Adrenal gland (tissue), 12 donors: ENCODE data around the gene UROD. TPM values are rescaled to one million over a fixed set of nuclear protein-coding genes. Genes with fewer than 3 reads are reported as not detected.

Experiments used
- DNase-seq, 7 donors: peaks; one replicate each; pipeline ENCODE4 v3.0.0-alpha.2; 2019 to 2020
- H3K27ac ChIP-seq, 5 donors: fragments of 200-600 bp; sonication (generic) in 4 of 5; 1 replicate in 3 of 5; 2 replicates in 2 of 5; pipeline versions ENCODE4 v1.5.1 to v1.8.0; 2016 to 2020; ENCODE audit warnings: mild to moderate bottlenecking in 1 of 5
- H3K27me3 ChIP-seq: fragments of 200-600 bp; 2 replicates; pipeline ENCODE4 v1.8.0; 2021
- H3K36me3 ChIP-seq, 2 donors: fragments of 200-600 bp; replicated peaks in 1 of 2; 1 replicate in 1 of 2; 2 replicates in 1 of 2; pipeline versions ENCODE4 v1.5.1 to v1.8.0; 2018 to 2022
- H3K4me1 ChIP-seq, 2 donors: fragments of 200-600 bp; replicated peaks in 1 of 2; 1 replicate in 1 of 2; 2 replicates in 1 of 2; pipeline versions ENCODE4 v1.5.1 to v1.8.0; 2018 to 2021
- H3K4me3 ChIP-seq, 4 donors: fragments of 200-600 bp; sonication (generic) in 3 of 4; one replicate each; pipeline ENCODE4 v1.5.1; 2016 to 2018
- H3K9me3 ChIP-seq, 3 donors: fragments of 200-600 bp; sonication (generic) in 1 of 3; replicated peaks in 1 of 3; 1 replicate in 2 of 3; 2 replicates in 1 of 3; pipeline versions ENCODE4 v1.5.1 to v1.8.0; 2016 to 2021
- POLR2A ChIP-seq, 2 donors: fragments of 450-650 bp; IDR thresholded peaks; one replicate each; pipeline ENCODE4 v1.6.1; 2017; ENCODE audit warnings: antibody characterized with exemption in 2 of 2, mild to moderate bottlenecking in 2 of 2, moderate library complexity in 1 of 2
- WGBS, 4 donors: extraction: QIAGEN DNeasy Blood & Tissue Kit in 2 of 4; methylation state at CpG; one replicate each; pipeline versions ENCODE4 v1.1.5 to v1.1.7; 2013 to 2017; 5-methylcytosine and 5-hydroxymethylcytosine counted together
- intact Hi-C, 2 donors: fragments of 100-400 bp; cut with DNase I; formaldehyde crosslinking; loops; one replicate each; pipeline versions ENCODE4 v1.14.1 to v1.15.0; 2022 to 2023
- polyA plus RNA-seq, 3 donors: library from polyadenylated mRNA; stranded (reverse); fragments of 200-250 nt in 2 of 3; fragments of 350-450 nt in 1 of 3; fragmentation: Illumina TruSeq in 1 of 3; extraction: RNeasy Lipid Tissue Mini Kit (QIAGEN cat#74804) in 1 of 3; gene quantifications; one replicate each; pipeline ENCODE4 v1.2.3, GENCODE V29; 2013 to 2014
- total RNA-seq, 9 donors: library from RNA; depleted of rRNA in 4 of 9; stranded (reverse); fragments of >200 nt in 4 of 9; fragments of 120-200 nt in 1 of 9; fragmentation: NEBNext Ultra II Directional in 1 of 9; extraction: Animal tissue kit (Norgen Biotek cat#: 25700) in 1 of 9; gene quantifications; one replicate each; pipeline versions ENCODE4 v1.1.0 to v1.2.4, GENCODE V29; 2013 to 2023
- TF ChIP-seq, protein P1 (sequence below), 6 experiments: fragments of 450-650 bp in 4 of 6; fragments of 200-600 bp in 2 of 6; sonication (generic) in 1 of 6; IDR thresholded peaks; 1 replicate in 5 of 6; 2 replicates in 1 of 6; pipeline versions ENCODE4 v1.5.1 to v1.8.0; 2016 to 2021; ENCODE audit warnings: antibody characterized with exemption in 6 of 6, mild to moderate bottlenecking in 2 of 6, moderate library complexity in 1 of 6
- donor health status: healthy with polysubstance abuse.
- donor health status: Bipolar disorder and iron deficiency.
- donor health status: DM: yes; HTN: yes; CAD: no.
- donor health status: DM: no; HTN: no; CAD: no.
- donor health status: DM: no; HTN: no; CAD: no.
- donor health status: DM: yes; HTN: yes; CAD: no.

UROD gene
- total and polyA plus RNA-seq, 12 donors = 169 to 380 (median 221) TPM

DNA sequence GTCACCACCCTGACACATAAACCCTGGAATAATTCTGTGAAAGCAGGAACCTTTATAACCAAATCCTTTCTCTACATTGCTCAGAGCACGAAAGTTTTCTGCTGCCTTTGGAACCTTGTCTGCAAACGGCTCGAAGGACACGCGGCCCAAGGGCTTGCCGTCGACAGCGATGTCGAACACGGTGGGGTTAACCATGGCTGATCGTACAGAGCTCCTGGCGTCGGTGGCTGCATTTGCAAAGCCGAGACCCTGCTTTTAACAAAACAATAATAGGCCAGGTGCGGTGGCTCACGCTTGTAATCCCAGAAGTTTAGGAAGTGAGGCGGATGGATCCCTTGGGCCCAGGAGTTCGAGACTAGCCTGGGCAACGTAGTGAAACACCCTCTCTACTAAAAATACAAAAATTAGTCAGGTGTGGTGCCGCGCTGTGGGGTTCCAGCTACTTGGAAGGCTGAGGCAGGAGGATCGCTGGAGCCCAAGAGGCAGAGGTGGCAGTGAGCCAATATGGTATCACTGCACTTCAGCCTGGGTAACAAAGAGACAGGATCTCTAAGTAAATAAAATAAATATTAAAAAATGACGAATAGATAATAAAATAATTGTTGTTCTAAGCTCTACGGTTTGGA is 23.4 kb upstream of the UROD start:
- H3K9me3 ChIP-seq = no peaks in the 10 kb centered on the region
- H3K27me3 ChIP-seq = no peaks in the 10 kb centered on the region
- H3K4me3 ChIP-seq = no peak overlapping the region
- no peaks in the 10 kb centered on the region for H3K36me3 ChIP-seq
- TF ChIP-seq, protein P1, sequence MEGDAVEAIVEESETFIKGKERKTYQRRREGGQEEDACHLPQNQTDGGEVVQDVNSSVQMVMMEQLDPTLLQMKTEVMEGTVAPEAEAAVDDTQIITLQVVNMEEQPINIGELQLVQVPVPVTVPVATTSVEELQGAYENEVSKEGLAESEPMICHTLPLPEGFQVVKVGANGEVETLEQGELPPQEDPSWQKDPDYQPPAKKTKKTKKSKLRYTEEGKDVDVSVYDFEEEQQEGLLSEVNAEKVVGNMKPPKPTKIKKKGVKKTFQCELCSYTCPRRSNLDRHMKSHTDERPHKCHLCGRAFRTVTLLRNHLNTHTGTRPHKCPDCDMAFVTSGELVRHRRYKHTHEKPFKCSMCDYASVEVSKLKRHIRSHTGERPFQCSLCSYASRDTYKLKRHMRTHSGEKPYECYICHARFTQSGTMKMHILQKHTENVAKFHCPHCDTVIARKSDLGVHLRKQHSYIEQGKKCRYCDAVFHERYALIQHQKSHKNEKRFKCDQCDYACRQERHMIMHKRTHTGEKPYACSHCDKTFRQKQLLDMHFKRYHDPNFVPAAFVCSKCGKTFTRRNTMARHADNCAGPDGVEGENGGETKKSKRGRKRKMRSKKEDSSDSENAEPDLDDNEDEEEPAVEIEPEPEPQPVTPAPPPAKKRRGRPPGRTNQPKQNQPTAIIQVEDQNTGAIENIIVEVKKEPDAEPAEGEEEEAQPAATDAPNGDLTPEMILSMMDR (IDR thresholded peaks at IDR 0.05) = no peak
- no peak for TF ChIP-seq POLR2A (IDR thresholded peaks at IDR 0.05)
- peaks cover 10 to 19% of the 10 kb centered on the region in 2 donors for H3K4me1 ChIP-seq
- intact Hi-C loops = loop anchor here in 1 of 2 donors (5.0 kb wide), 1 partner anchor 141 kb away; no protein-coding TSS in a partner anchor
- 89 to 94% (median 90%) methylated on average over 24 of the region's 24 CpGs for WGBS, 4 donors
- H3K27ac ChIP-seq = no peak overlapping the region
- DNase-seq = peak in 1 of 7 donors; percentile 13

DNA sequence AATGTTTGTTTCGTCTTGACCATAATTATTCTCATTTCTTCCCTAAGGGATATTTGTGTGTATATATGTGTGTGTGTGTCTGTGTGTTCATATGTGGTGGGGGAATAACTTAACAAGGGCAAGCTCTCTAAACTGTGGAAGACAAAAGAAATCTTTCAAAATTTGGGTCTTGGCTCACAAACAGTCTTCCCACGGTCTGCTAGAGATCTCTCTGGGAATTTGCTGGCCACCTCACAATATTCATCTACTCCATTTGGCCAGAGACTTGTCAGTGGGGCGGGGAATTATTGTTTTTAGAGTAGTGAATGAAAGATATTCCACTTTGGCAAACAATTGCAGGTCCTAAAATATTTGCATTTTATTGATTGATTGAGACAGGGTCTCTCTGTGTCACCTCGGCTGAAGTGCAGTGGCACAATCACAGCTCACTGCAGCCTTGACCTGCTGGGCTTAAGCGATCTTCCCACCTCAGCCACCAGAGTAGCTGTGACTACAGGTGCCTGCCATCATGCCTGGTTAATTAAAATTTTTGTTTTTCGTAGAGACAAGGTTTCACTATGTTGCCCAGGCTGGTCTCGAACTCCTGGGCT is 17.6 kb upstream of the UROD start:
- WGBS, 4 donors = 68 to 76% (median 73%) methylated on average over 7 of the region's 7 CpGs
- H3K4me3 ChIP-seq = no peak overlapping the region
- TF ChIP-seq, protein P1 (IDR thresholded peaks at IDR 0.05) = no peak
- no peak for TF ChIP-seq POLR2A (IDR thresholded peaks at IDR 0.05)
- H3K36me3 ChIP-seq = no peaks in the 10 kb centered on the region
- intact Hi-C loops = no loop called here
- no peak overlapping the region for H3K27ac ChIP-seq
- no peaks in the 10 kb centered on the region for H3K4me1 ChIP-seq
- H3K9me3 ChIP-seq = no peaks in the 10 kb centered on the region
- no peaks in the 10 kb centered on the region for H3K27me3 ChIP-seq
- DNase-seq = no peak

DNA sequence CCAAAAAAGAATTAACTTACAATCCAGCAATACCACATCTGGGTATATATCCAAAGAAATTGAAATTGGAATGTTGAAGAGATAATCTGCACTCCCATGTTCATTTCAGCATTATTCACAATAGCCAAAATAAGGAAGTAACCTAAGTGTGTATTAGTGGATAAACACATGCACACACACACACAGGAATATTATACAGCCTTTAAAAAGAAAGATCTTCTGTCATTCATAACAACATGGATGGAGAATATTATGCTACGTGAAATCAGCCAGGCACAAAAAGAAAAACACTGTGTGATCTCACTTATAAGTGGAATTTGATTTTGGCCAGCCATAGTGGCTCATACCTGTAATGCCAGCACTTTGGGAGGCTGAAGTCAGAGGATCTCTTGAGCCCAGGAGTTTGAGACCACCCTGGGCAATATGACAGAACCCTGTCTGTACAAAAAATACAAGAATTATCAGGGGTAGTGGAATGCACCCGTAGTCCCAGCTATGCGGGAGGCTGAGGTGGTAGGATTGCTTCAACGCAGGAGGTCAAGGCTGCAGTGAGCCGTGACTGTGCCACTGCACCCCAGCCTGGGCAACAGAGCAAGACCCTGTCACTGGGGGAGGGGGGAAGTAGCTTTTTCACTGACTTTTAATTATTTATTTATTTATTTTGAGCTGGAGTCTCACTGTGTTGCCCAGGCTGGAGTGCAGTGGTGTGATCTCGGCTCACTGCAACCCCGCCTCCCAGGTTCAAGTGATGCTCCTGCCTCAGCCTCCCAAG is 16.4 kb upstream of the UROD start:
- H3K9me3 ChIP-seq = no peaks in the 10 kb centered on the region
- H3K27me3 ChIP-seq = no peaks in the 10 kb centered on the region
- H3K27ac ChIP-seq = no peak overlapping the region
- intact Hi-C loops = no loop called here
- H3K4me1 ChIP-seq = peaks cover 0 to 1% of the 10 kb centered on the region in 2 donors
- no peaks in the 10 kb centered on the region for H3K36me3 ChIP-seq
- DNase-seq = no peak
- WGBS, 4 donors = 86 to 88% (median 87%) methylated on average over 7 of the region's 7 CpGs
- no peak for TF ChIP-seq POLR2A (IDR thresholded peaks at IDR 0.05)
- TF ChIP-seq, protein P1 (IDR thresholded peaks at IDR 0.05) = no peak
- no peak overlapping the region for H3K4me3 ChIP-seq

DNA sequence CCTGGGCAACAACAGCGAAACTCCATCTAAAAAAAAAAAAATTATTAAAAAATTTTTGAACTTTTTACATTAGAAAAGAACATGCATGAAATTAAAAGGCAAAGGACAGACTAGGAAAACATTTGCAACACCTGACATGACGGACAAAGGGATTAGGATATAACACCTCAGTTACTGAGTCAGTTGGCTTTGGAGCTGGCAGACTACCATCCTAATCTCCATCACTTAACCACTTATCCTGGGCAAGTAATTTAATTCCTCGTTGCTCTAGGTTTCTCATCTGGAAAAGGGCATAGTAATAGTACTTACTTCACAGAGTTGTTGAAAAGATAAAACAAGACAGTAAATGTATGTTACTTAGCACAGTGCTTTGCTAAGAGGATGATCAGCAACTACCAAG is 12.8 kb upstream of the UROD start:
- WGBS, 4 donors = 72 to 83% (median 78%) methylated on average over 3 of the region's 3 CpGs
- Histone ChIP-seq H3K27me3 (no peaks in the 10 kb centered on the region), H3K4me1 (peaks cover 0 to 6% of the 10 kb centered on the region in 2 donors), H3K27ac (no peak overlapping the region), H3K9me3 (no peaks in the 10 kb centered on the region), H3K4me3 (no peak overlapping the region), H3K36me3 (peaks cover 0 to 26% of the 10 kb centered on the region in 2 donors)
- TF ChIP-seq, protein P1 (IDR thresholded peaks at IDR 0.05) = no peak
- no peak for TF ChIP-seq POLR2A (IDR thresholded peaks at IDR 0.05)
- no peak for DNase-seq
- intact Hi-C loops = no loop called here
